ENCODE measurements around the gene TULP4. TPM values are rescaled to one million over a fixed set of nuclear protein-coding genes. Genes with fewer than 3 reads are reported as not detected.

Gene TULP4
- total and polyA plus RNA-seq, 2 of the 8 experiments (the other 6 are each of a cell fraction or from before 2014, with no cell fraction given), result 7.7 to 51.6 TPM

DNA sequence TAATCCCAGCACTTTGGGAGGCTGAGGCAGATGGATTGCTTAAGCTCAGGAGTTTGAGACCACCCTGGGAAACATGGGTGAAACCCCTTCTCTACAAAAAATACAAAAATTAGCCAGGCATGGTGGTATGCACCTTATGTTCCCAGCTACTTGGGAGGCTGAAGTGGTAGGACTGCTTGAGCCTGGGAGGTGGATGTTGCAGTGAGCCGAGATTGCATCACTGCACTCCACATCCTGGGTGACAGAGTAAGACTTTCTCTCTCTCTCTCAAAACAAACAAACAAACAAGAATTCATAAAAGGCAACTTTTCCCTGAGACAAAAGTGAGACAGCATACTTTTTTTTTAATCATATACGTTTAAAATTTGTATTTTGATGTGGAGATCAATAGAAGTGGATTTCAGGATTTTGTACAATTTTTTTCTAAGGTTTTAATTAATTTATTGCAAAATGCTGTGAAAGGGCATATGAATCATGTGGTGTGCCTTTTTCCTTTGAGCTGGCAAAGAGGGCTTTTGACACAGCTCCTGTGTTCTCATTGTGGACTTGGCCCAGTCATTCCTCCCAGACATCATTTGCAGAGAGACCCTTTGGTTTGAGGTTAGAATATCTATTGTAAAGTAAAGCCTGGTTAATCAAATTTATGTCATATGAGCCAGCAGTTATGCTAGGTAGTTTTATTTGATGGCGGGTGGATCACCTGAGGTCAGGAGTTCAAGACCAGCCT, 77.1 kb downstream of the TULP4 start (continued):
- TF ChIP-seq, protein P1, sequence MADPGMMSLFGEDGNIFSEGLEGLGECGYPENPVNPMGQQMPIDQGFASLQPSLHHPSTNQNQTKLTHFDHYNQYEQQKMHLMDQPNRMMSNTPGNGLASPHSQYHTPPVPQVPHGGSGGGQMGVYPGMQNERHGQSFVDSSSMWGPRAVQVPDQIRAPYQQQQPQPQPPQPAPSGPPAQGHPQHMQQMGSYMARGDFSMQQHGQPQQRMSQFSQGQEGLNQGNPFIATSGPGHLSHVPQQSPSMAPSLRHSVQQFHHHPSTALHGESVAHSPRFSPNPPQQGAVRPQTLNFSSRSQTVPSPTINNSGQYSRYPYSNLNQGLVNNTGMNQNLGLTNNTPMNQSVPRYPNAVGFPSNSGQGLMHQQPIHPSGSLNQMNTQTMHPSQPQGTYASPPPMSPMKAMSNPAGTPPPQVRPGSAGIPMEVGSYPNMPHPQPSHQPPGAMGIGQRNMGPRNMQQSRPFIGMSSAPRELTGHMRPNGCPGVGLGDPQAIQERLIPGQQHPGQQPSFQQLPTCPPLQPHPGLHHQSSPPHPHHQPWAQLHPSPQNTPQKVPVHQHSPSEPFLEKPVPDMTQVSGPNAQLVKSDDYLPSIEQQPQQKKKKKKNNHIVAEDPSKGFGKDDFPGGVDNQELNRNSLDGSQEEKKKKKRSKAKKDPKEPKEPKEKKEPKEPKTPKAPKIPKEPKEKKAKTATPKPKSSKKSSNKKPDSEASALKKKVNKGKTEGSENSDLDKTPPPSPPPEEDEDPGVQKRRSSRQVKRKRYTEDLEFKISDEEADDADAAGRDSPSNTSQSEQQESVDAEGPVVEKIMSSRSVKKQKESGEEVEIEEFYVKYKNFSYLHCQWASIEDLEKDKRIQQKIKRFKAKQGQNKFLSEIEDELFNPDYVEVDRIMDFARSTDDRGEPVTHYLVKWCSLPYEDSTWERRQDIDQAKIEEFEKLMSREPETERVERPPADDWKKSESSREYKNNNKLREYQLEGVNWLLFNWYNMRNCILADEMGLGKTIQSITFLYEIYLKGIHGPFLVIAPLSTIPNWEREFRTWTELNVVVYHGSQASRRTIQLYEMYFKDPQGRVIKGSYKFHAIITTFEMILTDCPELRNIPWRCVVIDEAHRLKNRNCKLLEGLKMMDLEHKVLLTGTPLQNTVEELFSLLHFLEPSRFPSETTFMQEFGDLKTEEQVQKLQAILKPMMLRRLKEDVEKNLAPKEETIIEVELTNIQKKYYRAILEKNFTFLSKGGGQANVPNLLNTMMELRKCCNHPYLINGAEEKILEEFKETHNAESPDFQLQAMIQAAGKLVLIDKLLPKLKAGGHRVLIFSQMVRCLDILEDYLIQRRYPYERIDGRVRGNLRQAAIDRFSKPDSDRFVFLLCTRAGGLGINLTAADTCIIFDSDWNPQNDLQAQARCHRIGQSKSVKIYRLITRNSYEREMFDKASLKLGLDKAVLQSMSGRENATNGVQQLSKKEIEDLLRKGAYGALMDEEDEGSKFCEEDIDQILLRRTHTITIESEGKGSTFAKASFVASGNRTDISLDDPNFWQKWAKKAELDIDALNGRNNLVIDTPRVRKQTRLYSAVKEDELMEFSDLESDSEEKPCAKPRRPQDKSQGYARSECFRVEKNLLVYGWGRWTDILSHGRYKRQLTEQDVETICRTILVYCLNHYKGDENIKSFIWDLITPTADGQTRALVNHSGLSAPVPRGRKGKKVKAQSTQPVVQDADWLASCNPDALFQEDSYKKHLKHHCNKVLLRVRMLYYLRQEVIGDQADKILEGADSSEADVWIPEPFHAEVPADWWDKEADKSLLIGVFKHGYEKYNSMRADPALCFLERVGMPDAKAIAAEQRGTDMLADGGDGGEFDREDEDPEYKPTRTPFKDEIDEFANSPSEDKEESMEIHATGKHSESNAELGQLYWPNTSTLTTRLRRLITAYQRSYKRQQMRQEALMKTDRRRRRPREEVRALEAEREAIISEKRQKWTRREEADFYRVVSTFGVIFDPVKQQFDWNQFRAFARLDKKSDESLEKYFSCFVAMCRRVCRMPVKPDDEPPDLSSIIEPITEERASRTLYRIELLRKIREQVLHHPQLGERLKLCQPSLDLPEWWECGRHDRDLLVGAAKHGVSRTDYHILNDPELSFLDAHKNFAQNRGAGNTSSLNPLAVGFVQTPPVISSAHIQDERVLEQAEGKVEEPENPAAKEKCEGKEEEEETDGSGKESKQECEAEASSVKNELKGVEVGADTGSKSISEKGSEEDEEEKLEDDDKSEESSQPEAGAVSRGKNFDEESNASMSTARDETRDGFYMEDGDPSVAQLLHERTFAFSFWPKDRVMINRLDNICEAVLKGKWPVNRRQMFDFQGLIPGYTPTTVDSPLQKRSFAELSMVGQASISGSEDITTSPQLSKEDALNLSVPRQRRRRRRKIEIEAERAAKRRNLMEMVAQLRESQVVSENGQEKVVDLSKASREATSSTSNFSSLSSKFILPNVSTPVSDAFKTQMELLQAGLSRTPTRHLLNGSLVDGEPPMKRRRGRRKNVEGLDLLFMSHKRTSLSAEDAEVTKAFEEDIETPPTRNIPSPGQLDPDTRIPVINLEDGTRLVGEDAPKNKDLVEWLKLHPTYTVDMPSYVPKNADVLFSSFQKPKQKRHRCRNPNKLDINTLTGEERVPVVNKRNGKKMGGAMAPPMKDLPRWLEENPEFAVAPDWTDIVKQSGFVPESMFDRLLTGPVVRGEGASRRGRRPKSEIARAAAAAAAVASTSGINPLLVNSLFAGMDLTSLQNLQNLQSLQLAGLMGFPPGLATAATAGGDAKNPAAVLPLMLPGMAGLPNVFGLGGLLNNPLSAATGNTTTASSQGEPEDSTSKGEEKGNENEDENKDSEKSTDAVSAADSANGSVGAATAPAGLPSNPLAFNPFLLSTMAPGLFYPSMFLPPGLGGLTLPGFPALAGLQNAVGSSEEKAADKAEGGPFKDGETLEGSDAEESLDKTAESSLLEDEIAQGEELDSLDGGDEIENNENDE (IDR thresholded peaks at IDR 0.05; ENCODE audit: insufficient replicate concordance, low read length), result no peak
- TF ChIP-seq EGR1 (IDR thresholded peaks at IDR 0.05; ENCODE audit: borderline replicate concordance, low read depth, low read length) (no peak), SIX5 (IDR thresholded peaks at IDR 0.05; ENCODE audit: low read depth, low read length) (no peak), JUND (IDR thresholded peaks at IDR 0.05; ENCODE audit: low read length) (no peak), HDAC6 (IDR thresholded peaks at IDR 0.05; ENCODE audit: low read depth, low read length) (no peak), BRCA1 (IDR thresholded peaks at IDR 0.05; ENCODE audit: low read depth, low read length) (no peak), KDM1A (IDR thresholded peaks at IDR 0.05; ENCODE audit: borderline replicate concordance, low read length) (no peak), FOSL1 (IDR thresholded peaks at IDR 0.05; ENCODE audit: insufficient read depth, low read depth, low read length) (no peak), RFX5 (IDR thresholded peaks at IDR 0.05; ENCODE audit: borderline replicate concordance, low read depth, low read length) (no peak), TAF1 (IDR thresholded peaks at IDR 0.05; ENCODE audit: low read depth, low read length) (no peak)
- TF ChIP-seq, protein P2, sequence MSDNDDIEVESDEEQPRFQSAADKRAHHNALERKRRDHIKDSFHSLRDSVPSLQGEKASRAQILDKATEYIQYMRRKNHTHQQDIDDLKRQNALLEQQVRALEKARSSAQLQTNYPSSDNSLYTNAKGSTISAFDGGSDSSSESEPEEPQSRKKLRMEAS (IDR thresholded peaks at IDR 0.05), result no peak
